ENCODE data around the gene NAPA.

DNA sequence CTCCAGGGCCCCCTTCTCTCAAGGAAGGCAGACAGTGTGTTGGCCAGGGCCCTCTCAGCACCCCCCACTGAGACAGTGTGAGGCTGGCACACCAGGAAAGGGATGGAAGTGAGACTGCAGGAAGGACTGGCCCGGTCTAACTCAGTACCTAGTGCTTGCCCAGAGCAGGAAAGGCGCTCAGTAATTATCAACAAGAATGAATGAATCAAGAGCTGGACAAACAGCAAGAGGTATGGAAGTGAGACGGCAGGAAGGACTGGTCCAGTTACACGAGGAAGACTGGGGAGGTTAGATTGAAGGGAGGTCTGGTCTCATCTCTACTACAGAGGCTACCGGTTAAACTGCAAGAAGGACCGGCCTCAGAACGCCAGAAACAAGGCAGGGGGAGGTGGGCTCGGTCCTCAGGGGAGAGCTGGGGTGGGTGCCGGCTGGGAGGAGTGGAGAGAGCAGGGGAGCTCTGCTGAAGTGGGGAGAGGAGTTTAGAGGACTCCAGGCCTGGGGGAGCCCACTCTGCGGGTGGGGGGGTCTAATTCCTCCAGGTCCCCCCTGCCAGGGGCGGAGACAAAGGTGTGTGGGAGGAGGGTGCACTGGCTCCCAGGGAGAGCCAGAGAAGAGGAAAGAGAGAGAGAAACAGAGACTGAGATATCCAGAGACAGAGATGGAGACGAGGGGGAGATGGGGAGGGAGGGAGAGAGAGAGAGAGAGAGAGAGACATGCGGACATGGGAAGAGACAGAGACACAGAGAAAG, 44.2 kb downstream of the NAPA start:
- TF ChIP-seq POLR2A (IDR thresholded peaks at IDR 0.05) (no peak), POLR2AphosphoS5 (IDR thresholded peaks at IDR 0.05) (no peak)
- TF ChIP-seq, protein P1, sequence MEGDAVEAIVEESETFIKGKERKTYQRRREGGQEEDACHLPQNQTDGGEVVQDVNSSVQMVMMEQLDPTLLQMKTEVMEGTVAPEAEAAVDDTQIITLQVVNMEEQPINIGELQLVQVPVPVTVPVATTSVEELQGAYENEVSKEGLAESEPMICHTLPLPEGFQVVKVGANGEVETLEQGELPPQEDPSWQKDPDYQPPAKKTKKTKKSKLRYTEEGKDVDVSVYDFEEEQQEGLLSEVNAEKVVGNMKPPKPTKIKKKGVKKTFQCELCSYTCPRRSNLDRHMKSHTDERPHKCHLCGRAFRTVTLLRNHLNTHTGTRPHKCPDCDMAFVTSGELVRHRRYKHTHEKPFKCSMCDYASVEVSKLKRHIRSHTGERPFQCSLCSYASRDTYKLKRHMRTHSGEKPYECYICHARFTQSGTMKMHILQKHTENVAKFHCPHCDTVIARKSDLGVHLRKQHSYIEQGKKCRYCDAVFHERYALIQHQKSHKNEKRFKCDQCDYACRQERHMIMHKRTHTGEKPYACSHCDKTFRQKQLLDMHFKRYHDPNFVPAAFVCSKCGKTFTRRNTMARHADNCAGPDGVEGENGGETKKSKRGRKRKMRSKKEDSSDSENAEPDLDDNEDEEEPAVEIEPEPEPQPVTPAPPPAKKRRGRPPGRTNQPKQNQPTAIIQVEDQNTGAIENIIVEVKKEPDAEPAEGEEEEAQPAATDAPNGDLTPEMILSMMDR (IDR thresholded peaks at IDR 0.05): no peak

Measured in stomach (tissue), 4 donors.